Right ventricle myocardium superior (tissue), 1 donor: ENCODE measurements around the gene SLC2A9. TPM values are rescaled to one million over a fixed set of nuclear protein-coding genes. Genes with fewer than 3 reads are reported as not detected.

Experiments
- ATAC-seq: fragments of 200-7000 bp; cut with Tn5 transposase; one replicate; pipeline ENCODE4 v1.9.1; 2020; ENCODE audit warnings: mild to moderate bottlenecking; ENCODE audit not compliant: poor library complexity
- DNase-seq: peaks from one replicate; pipeline ENCODE4 v3.0.0-alpha.2; 2020
- intact Hi-C: fragments of 100-400 bp; cut with DNase I; formaldehyde crosslinking; loops from one replicate; pipeline ENCODE4 v1.11.2; 2022
- total RNA-seq: library from RNA; stranded (reverse); fragmentation: NEBNext Ultra II Directional; extraction: Animal tissue kit (Norgen Biotek cat#: 25700); gene quantifications from one replicate; pipeline ENCODE4 v1.2.1, GENCODE V29; 2021
- donor health status: DM: no; HTN: yes; CAD: no; lungs with severe emphysema.

The SLC2A9 gene
- total RNA-seq, 1 donor from 2014 or later, result 8.8 TPM

DNA sequence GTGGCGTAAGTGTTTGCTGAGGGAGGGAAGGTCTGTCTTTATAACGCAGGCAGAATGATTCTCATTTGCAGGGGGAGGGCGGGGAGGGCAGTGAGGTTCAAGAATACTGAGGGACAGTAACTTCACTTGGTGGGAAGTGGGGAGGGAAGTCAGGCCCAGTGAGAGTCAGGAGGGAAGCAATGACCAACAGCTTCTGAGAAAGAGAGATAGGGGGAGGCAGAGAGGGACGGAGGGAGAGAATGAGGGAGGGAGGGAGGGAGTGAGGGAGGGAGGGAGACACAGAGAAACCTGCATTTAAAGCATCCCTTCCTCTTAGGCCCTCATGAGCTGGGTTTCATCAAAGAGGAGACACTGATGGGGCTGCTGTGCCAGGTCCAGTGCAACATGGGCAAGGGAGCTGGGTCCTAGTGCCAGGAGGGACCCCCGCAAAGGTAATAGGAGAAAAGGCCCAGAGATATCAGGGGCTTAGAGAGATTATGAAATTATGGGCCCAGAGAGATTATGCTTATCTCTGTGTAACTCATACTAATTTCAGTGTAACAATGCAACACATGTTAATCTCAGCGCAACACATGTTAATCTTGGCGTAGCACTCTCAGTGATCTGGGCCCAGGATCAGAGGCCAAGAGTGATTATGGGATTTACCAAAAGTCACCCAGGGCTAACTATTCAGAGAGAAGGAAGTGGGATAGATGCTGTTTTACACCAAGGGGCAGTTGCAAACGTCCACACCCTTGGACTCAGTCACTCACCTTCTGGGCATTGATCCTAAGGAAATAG lies 127.8 kb downstream of the SLC2A9 start:
- DNase-seq (no peak), ATAC-seq (peak; percentile 55)
- intact Hi-C loops, result loop anchor here (2.0 kb wide), 1 partner anchor 125 kb away; no protein-coding TSS in a partner anchor

DNA sequence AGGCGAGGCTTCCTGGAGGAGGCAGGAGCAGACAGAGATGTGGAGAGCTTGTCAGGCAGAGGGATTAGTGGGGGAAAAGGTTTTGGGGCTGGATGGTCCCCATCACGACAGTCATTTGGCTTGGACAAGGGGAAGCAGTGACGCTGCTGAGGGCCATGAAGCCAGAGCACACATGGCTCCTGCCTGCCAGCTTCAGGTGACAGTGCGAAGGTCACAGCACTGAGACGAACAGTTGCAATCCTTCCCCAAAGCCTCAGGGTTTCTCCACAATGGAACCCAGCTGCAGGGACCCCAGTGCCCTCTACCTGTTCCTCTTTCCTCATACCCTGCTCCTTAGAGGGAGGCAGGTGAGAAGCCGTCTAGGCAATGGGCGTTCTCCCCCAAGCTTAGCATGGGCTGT lies 129.6 kb downstream of the SLC2A9 start:
- ATAC-seq, result no peak
- intact Hi-C loops, result no loop called here
- no peak for DNase-seq

DNA sequence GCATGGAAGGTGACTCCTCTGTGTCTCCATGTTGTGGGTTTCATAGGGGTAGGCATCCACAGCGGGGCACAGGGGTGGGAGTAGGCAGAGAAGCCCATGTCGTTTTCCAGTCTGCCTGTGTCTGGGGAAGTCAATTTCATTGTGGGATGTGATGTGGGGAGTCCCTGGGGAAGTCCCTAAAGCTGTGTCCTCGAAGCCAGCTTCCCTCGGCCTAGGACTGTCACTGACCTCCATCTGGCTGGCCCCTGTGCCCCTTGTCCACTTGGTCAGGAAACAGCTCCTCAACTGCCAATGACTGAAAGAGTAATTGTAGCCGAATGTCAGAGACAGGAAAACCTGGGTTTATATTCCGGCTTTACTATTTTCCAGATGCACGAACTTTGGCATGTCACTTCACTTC lies 130.2 kb downstream of the SLC2A9 start:
- no peak for DNase-seq
- intact Hi-C loops, result no loop called here
- ATAC-seq, result no peak

DNA sequence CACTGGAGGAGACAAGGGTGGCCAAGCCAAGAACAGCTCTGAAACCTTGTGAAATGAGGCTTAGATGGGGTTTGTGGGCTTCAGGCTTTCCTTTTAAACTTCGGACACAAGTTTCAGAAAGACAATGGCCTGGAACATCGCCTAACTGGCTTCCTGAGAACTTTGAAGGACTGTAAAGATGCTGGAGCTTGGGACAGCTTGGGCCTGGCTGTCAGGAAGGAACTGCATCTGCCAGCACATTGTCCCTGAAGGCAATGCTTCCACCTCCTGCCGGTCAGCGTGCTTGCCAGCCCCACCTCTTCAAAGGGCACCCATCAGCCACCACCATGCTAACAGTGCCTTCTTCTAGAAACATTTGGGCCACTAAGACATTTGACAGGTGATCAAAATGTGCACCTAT lies 132.0 kb downstream of the SLC2A9 start:
- intact Hi-C loops, result no loop called here
- ATAC-seq, result no peak
- no peak for DNase-seq

DNA sequence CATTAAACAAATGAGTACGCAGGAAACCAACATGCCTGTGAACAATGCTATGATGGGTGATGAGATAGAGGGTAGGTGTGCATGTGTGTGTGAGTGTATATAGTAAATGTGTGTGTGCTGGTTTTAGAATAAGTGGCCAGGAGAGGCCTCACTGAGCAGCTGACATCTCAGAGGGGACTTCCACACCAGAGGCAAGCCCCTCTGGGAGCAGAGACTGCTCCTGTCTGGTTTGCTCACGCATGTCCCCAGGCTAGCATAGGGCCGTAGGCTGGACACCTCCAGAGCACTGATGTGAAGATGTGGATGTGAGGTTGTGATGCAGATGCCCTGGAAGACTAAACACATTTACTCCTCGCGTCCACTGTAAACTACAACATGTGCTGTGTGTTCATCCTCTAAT lies 135.3 kb downstream of the SLC2A9 start:
- DNase-seq (no peak), ATAC-seq (no peak)
- intact Hi-C loops, result no loop called here

DNA sequence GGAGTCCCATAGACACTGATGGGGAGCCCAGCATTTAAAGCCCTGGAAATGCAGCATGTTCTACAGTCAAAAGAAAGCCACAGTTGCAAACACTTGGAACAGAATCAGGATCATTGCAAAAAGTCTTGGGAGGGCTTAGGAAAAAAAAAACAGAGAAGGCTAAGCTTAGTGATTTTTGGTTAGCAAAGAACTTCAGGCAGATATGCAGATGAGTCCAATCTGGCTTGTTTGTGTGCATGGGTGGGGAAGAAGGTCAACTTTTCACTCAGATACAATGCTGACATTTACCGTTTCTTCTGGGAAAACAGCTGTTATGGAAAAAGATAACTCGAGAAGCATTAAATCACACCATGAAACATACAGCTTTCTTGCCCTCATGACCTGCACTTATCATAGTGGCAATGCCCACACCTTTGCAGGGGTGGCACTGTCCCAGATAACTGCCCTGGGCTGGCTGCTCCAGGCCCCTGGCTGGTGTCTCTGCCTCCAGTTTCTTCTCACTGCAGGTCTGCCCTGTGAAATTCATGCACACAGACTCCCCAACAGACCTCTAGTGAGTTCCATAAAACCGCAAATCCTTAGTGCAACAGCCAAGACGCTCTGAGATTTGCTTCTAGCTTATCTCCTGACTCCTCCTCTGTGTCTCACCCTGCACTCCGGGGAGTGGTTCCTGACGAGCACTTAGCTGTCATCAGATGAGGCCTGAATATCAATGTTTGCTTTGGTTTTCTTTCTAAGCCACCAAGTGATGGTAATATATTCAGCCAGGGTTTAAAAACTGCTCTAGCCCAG lies 140.7 kb downstream of the SLC2A9 start:
- DNase-seq (no peak), ATAC-seq (peak; percentile 82)
- intact Hi-C loops, result no loop called here

DNA sequence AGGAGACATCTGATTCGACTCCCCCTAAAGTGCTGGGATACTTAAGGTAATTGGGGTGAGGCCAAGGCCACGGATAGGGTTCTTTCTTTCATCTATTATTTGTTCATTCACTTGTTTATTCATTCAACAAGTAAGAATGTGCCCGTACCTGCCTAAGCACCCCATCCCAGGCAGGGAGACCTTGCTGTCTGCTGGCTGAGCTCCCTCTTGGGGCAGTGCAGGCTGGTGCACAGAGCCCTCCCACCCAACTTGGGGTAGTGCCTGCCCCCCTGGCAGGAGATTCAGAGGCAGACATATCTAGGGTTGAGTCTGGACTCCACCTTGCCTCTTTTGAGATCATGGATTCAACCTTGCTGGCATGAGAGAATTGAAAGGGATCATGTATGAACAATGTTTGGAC lies 144.2 kb downstream of the SLC2A9 start:
- intact Hi-C loops, result no loop called here
- no peak for ATAC-seq
- no peak for DNase-seq

DNA sequence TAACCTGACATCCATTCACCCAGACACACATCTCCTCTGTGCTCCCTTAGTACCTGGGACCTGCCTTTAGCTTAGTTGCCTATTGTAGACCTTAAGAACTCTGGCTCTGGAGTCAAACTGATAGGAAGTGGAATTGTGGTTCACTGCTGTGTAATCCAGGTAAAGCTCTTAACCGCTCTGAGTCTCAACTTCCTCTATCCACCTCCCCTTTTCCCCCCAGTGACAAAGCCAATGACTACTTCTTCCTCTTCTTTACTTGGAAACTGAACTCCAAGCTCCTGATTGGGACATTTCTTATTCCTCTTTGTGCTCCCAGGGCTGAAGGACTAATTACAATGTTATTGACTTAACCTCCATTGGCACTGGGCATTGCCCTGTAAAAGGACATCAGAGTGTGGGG lies 145.8 kb downstream of the SLC2A9 start:
- intact Hi-C loops, result no loop called here
- ATAC-seq, result no peak
- no peak for DNase-seq

DNA sequence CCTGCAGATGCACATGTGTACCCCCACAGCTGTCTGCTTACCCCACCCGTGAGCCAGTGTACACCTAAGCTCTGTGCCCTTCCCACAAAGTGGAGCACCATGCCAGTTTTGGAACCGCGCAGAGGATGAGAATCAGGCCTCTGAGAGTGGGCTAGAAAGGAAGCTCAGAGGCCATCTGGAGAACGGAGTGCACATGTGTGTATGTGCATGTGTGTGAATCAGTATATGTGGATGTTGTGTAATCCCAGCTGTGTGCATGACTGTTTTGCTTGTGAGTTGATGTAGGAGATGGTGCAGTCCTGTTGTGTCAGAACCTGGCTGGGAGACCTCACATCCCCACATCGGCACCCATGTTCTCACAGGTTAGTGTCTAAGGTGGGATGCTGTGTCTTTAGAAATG lies 146.9 kb downstream of the SLC2A9 start:
- ATAC-seq, result no peak
- intact Hi-C loops, result no loop called here
- DNase-seq, result no peak

DNA sequence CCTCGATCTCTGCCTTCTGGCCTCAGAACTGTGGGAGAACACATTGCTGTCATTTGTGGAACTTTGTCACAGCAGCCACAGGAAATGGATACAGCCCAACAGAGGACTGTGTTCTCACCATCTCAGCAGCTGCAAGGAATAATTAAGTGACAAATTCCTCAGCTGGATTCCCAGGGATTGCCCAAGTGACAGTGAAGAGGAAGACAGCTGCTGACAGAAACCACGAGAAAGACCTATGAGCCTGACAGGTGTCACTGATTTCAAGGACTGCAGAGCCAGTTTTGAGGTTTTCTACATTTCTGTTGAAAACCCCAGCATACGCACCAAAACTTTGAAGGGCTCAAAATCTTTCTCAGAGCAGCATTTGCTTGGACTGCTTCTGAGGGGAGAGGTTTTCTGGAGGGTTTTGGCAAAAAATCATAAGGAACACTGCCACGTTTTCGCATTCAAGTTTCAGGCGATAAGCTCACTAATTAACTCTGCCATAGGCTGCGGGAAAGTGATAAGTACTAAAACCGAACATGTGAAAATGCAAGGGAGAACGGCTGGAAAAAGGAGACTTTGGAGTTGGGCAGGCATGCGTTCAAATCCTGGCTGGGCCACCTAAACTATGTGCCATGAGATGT lies 151.0 kb downstream of the SLC2A9 start:
- ATAC-seq (no peak), DNase-seq (no peak)
- intact Hi-C loops, result no loop called here

DNA sequence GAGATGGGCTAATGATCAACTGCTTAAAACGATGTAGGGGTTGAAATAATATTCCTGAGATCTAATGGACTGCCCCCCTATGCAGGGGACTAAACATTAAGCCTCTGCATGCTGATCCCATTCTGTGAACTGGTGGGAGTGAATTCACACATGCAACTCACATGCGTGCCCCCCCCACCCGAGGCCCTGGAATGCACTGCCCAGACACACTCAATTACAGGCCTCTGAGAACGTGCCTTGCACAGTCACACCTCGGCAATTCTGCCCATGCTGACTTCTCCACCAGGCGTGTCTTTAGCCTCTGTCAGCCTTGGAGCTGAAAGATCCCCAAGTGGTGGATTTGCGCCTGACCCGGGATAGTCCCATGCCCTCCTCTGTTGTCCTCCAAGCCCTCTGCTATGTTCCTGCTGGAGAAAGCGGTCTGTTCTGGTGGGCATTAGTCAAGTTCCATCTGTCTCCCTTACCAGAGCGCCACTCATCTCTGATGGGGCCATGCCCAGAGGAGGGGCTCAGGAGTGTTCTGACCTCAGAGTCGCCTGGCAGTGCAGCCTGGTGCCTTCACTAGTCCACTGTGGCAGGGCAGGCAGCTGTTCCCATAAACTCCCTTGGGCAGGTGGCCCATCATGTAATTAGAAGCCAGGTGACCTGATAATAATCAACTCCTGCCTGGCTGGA lies 153.4 kb downstream of the SLC2A9 start:
- intact Hi-C loops, result no loop called here
- ATAC-seq, result no peak
- DNase-seq, result no peak

DNA sequence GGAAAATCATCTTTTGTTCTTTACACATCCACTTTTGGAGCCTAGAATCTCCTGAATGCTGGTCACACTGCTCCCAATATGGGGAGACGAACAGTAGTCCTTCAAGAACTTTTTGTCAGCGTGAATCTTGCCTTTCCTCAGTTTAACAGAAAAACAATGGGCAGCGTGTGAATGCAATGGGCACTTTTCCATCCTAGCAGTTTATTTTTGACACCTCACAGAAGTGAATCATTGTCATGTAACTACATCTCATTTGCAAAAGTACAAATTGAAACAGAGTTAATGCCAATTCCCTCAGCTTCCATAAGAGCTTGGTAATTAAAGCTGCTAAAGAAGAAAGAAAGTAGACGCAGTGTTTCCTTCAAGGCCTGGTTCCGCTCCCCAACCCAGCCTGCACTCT lies 154.4 kb downstream of the SLC2A9 start:
- no peak for DNase-seq
- no peak for ATAC-seq
- intact Hi-C loops, result no loop called here

DNA sequence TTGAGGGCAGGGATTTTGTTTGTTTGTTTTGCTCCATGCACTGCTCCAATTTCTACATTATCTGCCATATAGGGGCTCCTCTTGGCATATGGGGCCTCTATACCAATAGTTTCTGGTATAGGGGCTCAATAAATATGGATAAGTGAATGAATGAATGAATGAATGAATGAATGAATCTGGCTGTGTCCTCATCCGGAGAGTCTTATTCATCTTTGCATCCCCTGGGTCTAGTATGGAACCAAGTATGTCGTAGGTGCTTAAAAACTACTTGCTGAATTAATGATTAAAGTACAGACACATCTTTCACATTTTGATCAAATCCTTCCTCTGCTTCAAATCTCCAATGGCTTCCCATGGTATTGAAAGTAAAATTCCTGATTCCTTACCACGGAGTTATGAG lies 159.7 kb downstream of the SLC2A9 start:
- intact Hi-C loops, result no loop called here
- ATAC-seq, result no peak
- DNase-seq, result no peak

DNA sequence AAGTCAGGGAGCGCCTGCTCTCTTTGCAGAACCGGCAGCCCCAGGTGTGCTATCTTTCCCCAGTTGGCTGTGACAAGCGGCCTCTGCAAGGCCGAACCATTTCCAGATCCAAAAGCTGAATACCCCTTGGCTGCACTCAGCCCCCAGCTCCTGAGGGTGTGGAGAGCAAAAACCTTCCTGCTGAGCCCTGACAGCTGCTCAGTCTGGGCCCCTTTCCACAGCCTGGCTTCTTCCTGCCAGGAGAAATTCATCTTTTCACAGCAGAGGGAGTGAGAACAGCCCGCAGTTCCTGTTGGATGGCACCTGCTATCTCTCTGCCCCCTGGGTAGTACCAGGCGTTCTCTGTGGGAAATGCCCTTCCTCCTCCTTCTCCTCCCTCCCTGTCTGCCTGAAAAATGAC lies 161.5 kb downstream of the SLC2A9 start:
- ATAC-seq (no peak), DNase-seq (no peak)
- intact Hi-C loops, result no loop called here

DNA sequence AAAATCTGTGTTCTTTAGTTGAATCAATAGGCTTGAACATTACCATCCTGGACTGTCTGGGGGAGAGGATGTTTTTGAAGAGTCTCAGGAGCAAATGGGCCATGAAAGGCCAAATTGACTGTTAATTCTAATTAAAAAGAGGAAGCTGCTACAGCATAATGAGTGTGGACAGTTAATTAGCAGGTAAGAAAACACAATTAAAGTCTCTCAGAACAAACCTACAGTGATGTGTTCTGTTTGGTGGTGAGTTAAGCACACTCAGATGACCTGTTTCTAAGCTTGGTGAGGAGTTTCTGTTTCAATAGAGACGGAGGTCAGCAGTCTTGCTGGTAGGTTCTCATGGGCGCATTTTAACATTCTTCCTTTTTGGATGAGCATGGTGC lies 171.8 kb downstream of the SLC2A9 start:
- no peak for DNase-seq
- intact Hi-C loops, result no loop called here

DNA sequence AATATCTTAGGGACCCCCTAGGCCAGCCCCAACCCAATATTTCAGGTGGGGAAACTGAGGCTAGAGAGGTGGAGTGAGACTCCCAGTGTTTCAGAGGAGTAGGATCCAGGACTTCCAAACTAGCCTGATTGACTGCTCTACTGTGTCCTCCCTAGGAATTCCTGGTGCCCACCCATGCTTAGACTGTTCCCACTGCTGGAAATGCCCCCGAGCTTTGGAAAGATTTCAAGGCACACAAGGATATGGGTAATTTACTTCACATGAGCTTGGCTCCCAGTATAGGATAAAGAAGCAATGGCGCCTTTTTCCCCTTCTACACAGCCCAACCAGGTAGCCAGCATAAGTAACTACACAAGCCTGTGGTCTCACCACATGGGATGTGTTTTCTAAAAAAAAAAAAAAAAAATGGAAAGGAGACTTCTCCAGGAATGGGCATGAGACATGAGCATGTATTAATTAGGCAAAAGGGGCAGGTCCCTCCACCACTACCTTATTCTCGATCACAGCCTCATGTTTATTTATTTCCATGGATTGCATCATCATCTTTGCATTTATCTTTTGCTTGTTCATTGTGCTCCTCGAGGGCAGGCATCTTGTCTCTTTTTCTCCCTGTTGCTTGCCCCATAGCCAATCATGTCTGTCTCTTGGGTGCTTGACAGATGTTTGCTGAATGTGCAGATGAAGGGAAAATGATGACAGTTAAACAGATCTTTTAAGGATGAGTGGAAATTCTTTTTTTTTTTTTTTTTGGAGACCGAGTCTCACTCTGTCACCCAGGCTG lies 173.1 kb downstream of the SLC2A9 start:
- intact Hi-C loops, result no loop called here
- no peak for DNase-seq
- ATAC-seq, result no peak

More for the DNA sequence above, 171.8 kb downstream of the SLC2A9 start:
- ATAC-seq, result no peak

DNA sequence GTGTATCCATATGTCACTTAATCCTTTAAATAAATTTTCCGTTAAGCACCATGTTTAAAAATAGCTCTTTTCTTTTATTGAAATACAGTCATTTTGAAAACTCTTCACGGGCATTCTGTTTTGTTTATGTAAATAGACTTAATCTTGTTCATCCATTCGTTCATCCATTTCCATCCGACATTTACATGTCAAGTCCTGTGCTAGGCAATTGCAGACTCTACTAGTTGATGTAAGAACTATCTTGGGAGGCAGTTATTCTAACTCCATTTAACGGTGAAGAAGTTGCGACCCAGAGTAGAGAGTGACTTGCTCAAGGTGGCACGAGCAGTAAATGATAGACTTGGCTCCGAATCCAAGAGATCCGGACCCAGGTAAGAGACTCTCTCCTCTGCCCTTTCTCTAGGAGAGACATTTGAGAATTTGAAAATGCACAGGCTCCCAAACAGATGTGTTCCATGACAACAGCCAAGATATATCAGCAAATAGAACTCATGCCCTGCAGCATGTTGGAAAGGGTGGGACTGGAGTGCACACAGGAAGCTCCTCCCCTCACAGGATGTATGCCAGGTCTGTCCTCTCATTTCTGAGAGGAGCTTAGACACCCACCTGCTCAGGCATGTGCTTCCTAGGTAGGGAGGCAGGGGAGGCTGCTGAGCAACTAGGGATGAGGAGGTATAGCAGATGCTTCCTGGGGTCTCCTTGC lies 175.4 kb downstream of the SLC2A9 start:
- DNase-seq (no peak), ATAC-seq (no peak)
- intact Hi-C loops, result no loop called here

DNA sequence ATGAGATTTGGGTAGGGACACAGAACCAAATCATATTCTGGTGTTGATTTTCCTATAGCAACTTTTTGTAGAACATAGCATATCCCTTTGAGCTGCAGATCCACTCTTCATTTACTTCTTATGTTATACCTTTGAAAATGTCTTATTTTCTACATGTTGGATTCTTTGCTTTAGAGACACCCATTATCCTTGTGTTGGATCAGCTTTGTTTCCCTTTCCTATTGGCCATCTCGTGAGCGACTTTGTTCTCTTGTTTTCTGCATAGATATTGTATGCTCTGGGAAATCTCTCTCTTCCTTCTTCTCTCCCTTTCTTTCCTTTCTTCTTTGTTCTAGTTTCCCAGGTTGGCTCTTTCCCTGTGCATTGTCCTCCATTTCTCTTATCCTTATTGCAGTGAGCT lies 180.2 kb downstream of the SLC2A9 start:
- DNase-seq (no peak), ATAC-seq (no peak)
- intact Hi-C loops, result no loop called here
